ENCODE results near the gene IPO5. TPM values are rescaled to one million over a fixed set of nuclear protein-coding genes. Genes with fewer than 3 reads are reported as not detected.

The IPO5 gene
- polyA plus RNA-seq, 1 of the 3 experiments (the other 2 are of a cell fraction) = 77.1 TPM

GRCh38 chr13:98033277-98034247, 80.1 kb downstream of the IPO5 start:
- Histone ChIP-seq H3K36me3 (replicated peaks in 1 of 2; ENCODE audit: control insufficient read depth in 1 of 2, insufficient read depth in 2 of 2, low read length in 1 of 2) (no peaks in the 10 kb centered on the region), H3K4me1 (ENCODE audit: control insufficient read depth in 1 of 2, insufficient read depth in 2 of 2, low read depth in 1 of 2, low read length in 1 of 2) (peaks cover 2 to 7% of the 10 kb centered on the region in 2 experiments; a peak in 2 of 4 replicates), H3K9me3 (no peaks in the 10 kb centered on the region), H3K27me3 (ENCODE audit: insufficient read depth) (no peaks in the 10 kb centered on the region), H3K27ac (ENCODE audit: low read depth in 2 of 2, low read length in 1 of 2) (no peak overlapping the region), H4K20me1 (ENCODE audit: insufficient read depth) (no peaks in the 10 kb centered on the region), H3K79me2 (ENCODE audit: insufficient read depth) (no peaks in the 10 kb centered on the region), H3K4me2 (no peak overlapping the region), H2AFZ (ENCODE audit: low read depth) (no peak overlapping the region), H3F3A (replicated peaks; ENCODE audit: insufficient read depth) (no peaks in the 10 kb centered on the region), H3K9me2 (no peaks in the 10 kb centered on the region), H3K4me3 (ENCODE audit: low read depth in 2 of 2, low read length in 1 of 2) (no peak overlapping the region), H3K9ac (no peak overlapping the region)
- peak; percentile 39 for DNase-seq
- WGBS (ENCODE audit: low lambda C conversion rate) = 78% methylated on average over 19 of the region's 19 CpGs
- ChIA-PET CTCF (interaction anchor here (0.6 to 3.4 kb wide), 25 partner anchors 9 to 816 kb away, joined by 3 to 14 read pairs (median 4); no protein-coding TSS in a partner anchor), POLR2A (no interaction called here)
- TF ChIP-seq SMC3 (IDR thresholded peaks at IDR 0.05; ENCODE audit: low read depth, low read length) (peak; percentile 34; the same call in 1 of the 2 replicates), USF2 (IDR thresholded peaks at IDR 0.05; ENCODE audit: borderline replicate concordance, low read depth, low read length) (no peak), GABPA (IDR thresholded peaks at IDR 0.05; ENCODE audit: low read depth) (no peak), ZBTB33 (IDR thresholded peaks at IDR 0.05; ENCODE audit: borderline replicate concordance, low read depth) (no peak), FOXM1 (IDR thresholded peaks at IDR 0.05; ENCODE audit: low read depth) (no peak), TEAD4 (IDR thresholded peaks at IDR 0.05; ENCODE audit: borderline replicate concordance, insufficient read depth) (no peak), POLR2AphosphoS5 (IDR thresholded peaks at IDR 0.05; ENCODE audit: low read depth, low read length) (no peak), MAX (IDR thresholded peaks at IDR 0.05; ENCODE audit: low read depth) (no peak), FOXJ3 (CRISPR knock-in tag; IDR thresholded peaks at IDR 0.05) (no peak), FOSL2 (IDR thresholded peaks at IDR 0.05; ENCODE audit: borderline replicate concordance, low read depth) (no peak), USF1 (IDR thresholded peaks at IDR 0.05; ENCODE audit: borderline replicate concordance, low read depth) (no peak), RCOR1 (IDR thresholded peaks at IDR 0.05; ENCODE audit: low read length) (no peak), EP300 (IDR thresholded peaks at IDR 0.05; ENCODE audit: borderline replicate concordance in 1 of 2, low read depth in 1 of 2, low read length in 1 of 2) (no peak), JUND (IDR thresholded peaks at IDR 0.05) (no peak), RAD21 (IDR thresholded peaks at IDR 0.05; ENCODE audit: low read length) (peak; percentile 70), YY1 (IDR thresholded peaks at IDR 0.05; ENCODE audit: low read depth) (no peak), GATA2 (CRISPR knock-in tag; IDR thresholded peaks at IDR 0.05) (no peak), NRF1 (IDR thresholded peaks at IDR 0.05; ENCODE audit: low read depth, low read length) (no peak), EZH2phosphoT487 (IDR thresholded peaks at IDR 0.05; ENCODE audit: borderline replicate concordance, low read depth) (no peak), CTCF (IDR thresholded peaks at IDR 0.05) (peak; percentile 49), RFX5 (IDR thresholded peaks at IDR 0.05; ENCODE audit: low read length) (no peak)

Measured in SK-N-SH (cell line).